SU-DHL-6 (cell line): Measurements from ENCODE around the gene C20orf204.

Experiments
- H2AFZ ChIP-seq: fragments of 200-600 bp; sonication (generic); 2 replicates; pipeline ENCODE4 v1.6.1; 2014; ENCODE audit warnings: low read depth, mild to moderate bottlenecking, moderate library complexity, mixed read lengths, antibody characterized with exemption, low read length; ENCODE audit not compliant: severe bottlenecking
- H3F3A ChIP-seq: fragments of 200-600 bp; shearing (Covaris generic); 2 replicates; pipeline ENCODE4 v1.6.0; 2016; ENCODE audit warnings: antibody characterized with exemption, mild to moderate bottlenecking; ENCODE audit not compliant: insufficient read depth
- H3K27ac ChIP-seq: fragments of 200-600 bp; sonication (generic); 2 replicates; pipeline ENCODE4 v1.5.1; 2016; ENCODE audit warnings: low read depth, mild to moderate bottlenecking, low read length, moderate library complexity, mixed read lengths
- H3K27me3 ChIP-seq: fragments of 200-600 bp; sonication (generic), shearing (Covaris generic); 2 replicates; pipeline ENCODE4 v1.6.0; 2014; ENCODE audit warnings: mild to moderate bottlenecking, low read length
- H3K36me3 ChIP-seq: fragments of 200-600 bp; sonication (generic); 2 replicates; pipeline ENCODE4 v1.6.1; 2014; ENCODE audit warnings: mild to moderate bottlenecking, low read length, mixed read lengths
- H3K4me2 ChIP-seq: fragments of 300-600, 200-600 bp; shearing (Covaris generic), sonication (generic); 2 replicates; pipeline ENCODE4 v1.6.0; 2014; ENCODE audit warnings: low read length, low read depth, mild to moderate bottlenecking; ENCODE audit not compliant: poor library complexity, severe bottlenecking
- H3K4me3 ChIP-seq: fragments of 200-600 bp; sonication (generic); 2 replicates; pipeline ENCODE4 v1.5.1; 2014; ENCODE audit warnings: antibody characterized with exemption, low read length, mild to moderate bottlenecking, mixed read lengths; ENCODE audit not compliant: insufficient read depth, poor library complexity, severe bottlenecking
- H3K79me2 ChIP-seq: fragments of 200-600 bp; sonication (generic); 2 replicates; pipeline ENCODE4 v1.6.1; 2014; ENCODE audit warnings: mild to moderate bottlenecking, low read length, moderate library complexity; ENCODE audit not compliant: insufficient read depth
- H3K9ac ChIP-seq: fragments of 200-600 bp; sonication (generic); 2 replicates; pipeline ENCODE4 v1.7.0; 2014; ENCODE audit warnings: mild to moderate bottlenecking, low read length
- H3K9me2 ChIP-seq: fragments of 200-600 bp; sonication (generic); replicated peaks from 2 replicates; pipeline ENCODE4 v1.6.1; 2014; ENCODE audit warnings: low read length; ENCODE audit not compliant: insufficient read depth
- H3K9me3 ChIP-seq: fragments of 200-600 bp; sonication (generic); 2 replicates; pipeline ENCODE4 v1.6.1; 2014; ENCODE audit warnings: low read length, mixed read lengths; ENCODE audit not compliant: insufficient read depth
- H4K20me1 ChIP-seq: fragments of 200-600 bp; sonication (generic); 2 replicates; pipeline ENCODE4 v1.6.1; 2014; ENCODE audit warnings: low read depth, mild to moderate bottlenecking, antibody characterized with exemption, low read length, moderate library complexity, mixed read lengths
- CTCF ChIP-seq: fragments of 200-600 bp; sonication (generic); IDR thresholded peaks from one replicate; pipeline ENCODE4 v1.5.1; 2017; ENCODE audit warnings: antibody characterized with exemption, mild to moderate bottlenecking, low read length, moderate library complexity; ENCODE audit not compliant: insufficient read depth, poor library complexity, severe bottlenecking
- EZH2phosphoT487 ChIP-seq: fragments of 200-600 bp; sonication (generic), shearing (Covaris generic); conservative IDR thresholded peaks from 2 replicates; pipeline ENCODE4 v1.6.1; 2018; ENCODE audit warnings: mild to moderate bottlenecking, antibody characterized with exemption, low read length, moderate library complexity, mixed read lengths

The C20orf204 gene

GRCh38 chr20:64035066-64035932 lies 683 bp upstream of the C20orf204 start:
- Histone ChIP-seq H3K36me3 (no peaks in the 10 kb centered on the region), H3K9me2 (no peaks in the 10 kb centered on the region), H2AFZ (no peak overlapping the region), H3K27me3 (no peaks in the 10 kb centered on the region), H3K9me3 (no peaks in the 10 kb centered on the region), H3F3A (no peaks in the 10 kb centered on the region), H3K9ac (no peak overlapping the region), H3K4me2 (no peak overlapping the region), H4K20me1 (no peaks in the 10 kb centered on the region), H3K79me2 (no peaks in the 10 kb centered on the region), H3K27ac (no peak overlapping the region), H3K4me3 (no peak overlapping the region)
- TF ChIP-seq CTCF (no peak), EZH2phosphoT487 (no peak)

- Histone ChIP-seq H3K9me2 (no peaks in the 10 kb centered on the region), H3K27me3 (no peaks in the 10 kb centered on the region), H3K9ac (no peak overlapping the region), H3K4me2 (no peak overlapping the region), H4K20me1 (no peaks in the 10 kb centered on the region), H3K36me3 (no peaks in the 10 kb centered on the region), H3K79me2 (no peaks in the 10 kb centered on the region), H3K27ac (no peak overlapping the region), H3K9me3 (no peaks in the 10 kb centered on the region), H3K4me3 (no peak overlapping the region), H3F3A (no peaks in the 10 kb centered on the region), H2AFZ (no peak overlapping the region)
- TF ChIP-seq EZH2phosphoT487 (no peak), CTCF (no peak)
Observed at GRCh38 chr20:64036346-64037198, 590 bp downstream of the C20orf204 start.

GRCh38 chr20:64037199-64037497 lies 1.2 kb downstream of the C20orf204 start:
- H3K4me3 ChIP-seq, result no peak overlapping the region

More at GRCh38 chr20:64037199-64037497, 1.2 kb downstream of the C20orf204 start:
- TF ChIP-seq EZH2phosphoT487, result no peak
- TF ChIP-seq CTCF, result no peak
- H3K79me2 ChIP-seq, result no peaks in the 10 kb centered on the region
- no peak overlapping the region for H3K9ac ChIP-seq
- no peaks in the 10 kb centered on the region for H3K9me2 ChIP-seq
- H4K20me1 ChIP-seq, result no peaks in the 10 kb centered on the region
- no peaks in the 10 kb centered on the region for H3K9me3 ChIP-seq
- H3K27me3 ChIP-seq, result no peaks in the 10 kb centered on the region
- H3F3A ChIP-seq, result no peaks in the 10 kb centered on the region
- H3K4me2 ChIP-seq, result no peak overlapping the region
- no peak overlapping the region for H2AFZ ChIP-seq
- H3K36me3 ChIP-seq, result no peaks in the 10 kb centered on the region
- no peak overlapping the region for H3K27ac ChIP-seq
